SU-DHL-6 (cell line): Measurements from ENCODE around the gene DNAJC15.

Source experiments
- H2AFZ ChIP-seq: fragments of 200-600 bp; sonication (generic); 2 replicates; pipeline ENCODE4 v1.6.1; 2014; ENCODE audit warnings: low read depth, mild to moderate bottlenecking, moderate library complexity, mixed read lengths, antibody characterized with exemption, low read length; ENCODE audit not compliant: severe bottlenecking
- H3F3A ChIP-seq: fragments of 200-600 bp; shearing (Covaris generic); 2 replicates; pipeline ENCODE4 v1.6.0; 2016; ENCODE audit warnings: antibody characterized with exemption, mild to moderate bottlenecking; ENCODE audit not compliant: insufficient read depth
- H3K27ac ChIP-seq: fragments of 200-600 bp; sonication (generic); 2 replicates; pipeline ENCODE4 v1.5.1; 2016; ENCODE audit warnings: low read depth, mild to moderate bottlenecking, low read length, moderate library complexity, mixed read lengths
- H3K27me3 ChIP-seq: fragments of 200-600 bp; sonication (generic), shearing (Covaris generic); 2 replicates; pipeline ENCODE4 v1.6.0; 2014; ENCODE audit warnings: mild to moderate bottlenecking, low read length
- H3K36me3 ChIP-seq: fragments of 200-600 bp; sonication (generic); 2 replicates; pipeline ENCODE4 v1.6.1; 2014; ENCODE audit warnings: mild to moderate bottlenecking, low read length, mixed read lengths
- H3K4me2 ChIP-seq: fragments of 300-600, 200-600 bp; shearing (Covaris generic), sonication (generic); 2 replicates; pipeline ENCODE4 v1.6.0; 2014; ENCODE audit warnings: low read length, low read depth, mild to moderate bottlenecking; ENCODE audit not compliant: poor library complexity, severe bottlenecking
- H3K4me3 ChIP-seq: fragments of 200-600 bp; sonication (generic); 2 replicates; pipeline ENCODE4 v1.5.1; 2014; ENCODE audit warnings: antibody characterized with exemption, low read length, mild to moderate bottlenecking, mixed read lengths; ENCODE audit not compliant: insufficient read depth, poor library complexity, severe bottlenecking
- H3K79me2 ChIP-seq: fragments of 200-600 bp; sonication (generic); 2 replicates; pipeline ENCODE4 v1.6.1; 2014; ENCODE audit warnings: mild to moderate bottlenecking, low read length, moderate library complexity; ENCODE audit not compliant: insufficient read depth
- H3K9ac ChIP-seq: fragments of 200-600 bp; sonication (generic); 2 replicates; pipeline ENCODE4 v1.7.0; 2014; ENCODE audit warnings: mild to moderate bottlenecking, low read length
- H3K9me2 ChIP-seq: fragments of 200-600 bp; sonication (generic); replicated peaks from 2 replicates; pipeline ENCODE4 v1.6.1; 2014; ENCODE audit warnings: low read length; ENCODE audit not compliant: insufficient read depth
- H3K9me3 ChIP-seq: fragments of 200-600 bp; sonication (generic); 2 replicates; pipeline ENCODE4 v1.6.1; 2014; ENCODE audit warnings: low read length, mixed read lengths; ENCODE audit not compliant: insufficient read depth
- H4K20me1 ChIP-seq: fragments of 200-600 bp; sonication (generic); 2 replicates; pipeline ENCODE4 v1.6.1; 2014; ENCODE audit warnings: low read depth, mild to moderate bottlenecking, antibody characterized with exemption, low read length, moderate library complexity, mixed read lengths
- EZH2phosphoT487 ChIP-seq: fragments of 200-600 bp; sonication (generic), shearing (Covaris generic); conservative IDR thresholded peaks from 2 replicates; pipeline ENCODE4 v1.6.1; 2018; ENCODE audit warnings: mild to moderate bottlenecking, antibody characterized with exemption, low read length, moderate library complexity, mixed read lengths
- TF ChIP-seq, protein P1 (sequence below): fragments of 200-600 bp; sonication (generic); IDR thresholded peaks from one replicate; pipeline ENCODE4 v1.5.1; 2017; ENCODE audit warnings: antibody characterized with exemption, mild to moderate bottlenecking, low read length, moderate library complexity; ENCODE audit not compliant: insufficient read depth, poor library complexity, severe bottlenecking

DNAJC15 gene

GRCh38 chr13:43030548-43030947, 7.2 kb downstream of the DNAJC15 start:
- no peak for TF ChIP-seq EZH2phosphoT487
- no peaks in the 10 kb centered on the region for H3K27me3 ChIP-seq
- no peak overlapping the region for H3K9ac ChIP-seq
- H3K9me2 ChIP-seq, result no peaks in the 10 kb centered on the region
- no peaks in the 10 kb centered on the region for H3K36me3 ChIP-seq
- H3K9me3 ChIP-seq, result no peaks in the 10 kb centered on the region
- no peak overlapping the region for H3K4me3 ChIP-seq
- no peaks in the 10 kb centered on the region for H3F3A ChIP-seq
- H2AFZ ChIP-seq, result no peak overlapping the region
- no peaks in the 10 kb centered on the region for H4K20me1 ChIP-seq
- H3K79me2 ChIP-seq, result no peaks in the 10 kb centered on the region
- H3K4me2 ChIP-seq, result no peak overlapping the region
- no peak overlapping the region for H3K27ac ChIP-seq

GRCh38 chr13:43031881-43032280, 8.5 kb downstream of the DNAJC15 start:
- H4K20me1 ChIP-seq, result no peaks in the 10 kb centered on the region
- H3K4me2 ChIP-seq, result no peak overlapping the region
- no peak overlapping the region for H3K4me3 ChIP-seq
- no peaks in the 10 kb centered on the region for H3K36me3 ChIP-seq
- no peaks in the 10 kb centered on the region for H3K27me3 ChIP-seq
- no peaks in the 10 kb centered on the region for H3K9me3 ChIP-seq
- H3K79me2 ChIP-seq, result no peaks in the 10 kb centered on the region
- H3K9ac ChIP-seq, result no peak overlapping the region
- no peak overlapping the region for H2AFZ ChIP-seq
- H3F3A ChIP-seq, result no peaks in the 10 kb centered on the region
- no peak overlapping the region for H3K27ac ChIP-seq
- H3K9me2 ChIP-seq, result no peaks in the 10 kb centered on the region
- TF ChIP-seq EZH2phosphoT487, result no peak
- TF ChIP-seq, protein P1, sequence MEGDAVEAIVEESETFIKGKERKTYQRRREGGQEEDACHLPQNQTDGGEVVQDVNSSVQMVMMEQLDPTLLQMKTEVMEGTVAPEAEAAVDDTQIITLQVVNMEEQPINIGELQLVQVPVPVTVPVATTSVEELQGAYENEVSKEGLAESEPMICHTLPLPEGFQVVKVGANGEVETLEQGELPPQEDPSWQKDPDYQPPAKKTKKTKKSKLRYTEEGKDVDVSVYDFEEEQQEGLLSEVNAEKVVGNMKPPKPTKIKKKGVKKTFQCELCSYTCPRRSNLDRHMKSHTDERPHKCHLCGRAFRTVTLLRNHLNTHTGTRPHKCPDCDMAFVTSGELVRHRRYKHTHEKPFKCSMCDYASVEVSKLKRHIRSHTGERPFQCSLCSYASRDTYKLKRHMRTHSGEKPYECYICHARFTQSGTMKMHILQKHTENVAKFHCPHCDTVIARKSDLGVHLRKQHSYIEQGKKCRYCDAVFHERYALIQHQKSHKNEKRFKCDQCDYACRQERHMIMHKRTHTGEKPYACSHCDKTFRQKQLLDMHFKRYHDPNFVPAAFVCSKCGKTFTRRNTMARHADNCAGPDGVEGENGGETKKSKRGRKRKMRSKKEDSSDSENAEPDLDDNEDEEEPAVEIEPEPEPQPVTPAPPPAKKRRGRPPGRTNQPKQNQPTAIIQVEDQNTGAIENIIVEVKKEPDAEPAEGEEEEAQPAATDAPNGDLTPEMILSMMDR, result no peak

- no peaks in the 10 kb centered on the region for H3F3A ChIP-seq
- H3K9me2 ChIP-seq, result no peaks in the 10 kb centered on the region
- H4K20me1 ChIP-seq, result no peaks in the 10 kb centered on the region
- H3K27me3 ChIP-seq, result no peaks in the 10 kb centered on the region
- no peak overlapping the region for H3K9ac ChIP-seq
- H3K36me3 ChIP-seq, result no peaks in the 10 kb centered on the region
- no peak overlapping the region for H3K4me2 ChIP-seq
- TF ChIP-seq EZH2phosphoT487, result no peak
- TF ChIP-seq, protein P1, result no peak
- H3K27ac ChIP-seq, result no peak overlapping the region
- H3K79me2 ChIP-seq, result no peaks in the 10 kb centered on the region
- H2AFZ ChIP-seq, result no peak overlapping the region
- no peak overlapping the region for H3K4me3 ChIP-seq
- H3K9me3 ChIP-seq, result no peaks in the 10 kb centered on the region
These were observed 9.7 kb downstream of the DNAJC15 start for GRCh38 chr13:43033038-43033437.

DNA sequence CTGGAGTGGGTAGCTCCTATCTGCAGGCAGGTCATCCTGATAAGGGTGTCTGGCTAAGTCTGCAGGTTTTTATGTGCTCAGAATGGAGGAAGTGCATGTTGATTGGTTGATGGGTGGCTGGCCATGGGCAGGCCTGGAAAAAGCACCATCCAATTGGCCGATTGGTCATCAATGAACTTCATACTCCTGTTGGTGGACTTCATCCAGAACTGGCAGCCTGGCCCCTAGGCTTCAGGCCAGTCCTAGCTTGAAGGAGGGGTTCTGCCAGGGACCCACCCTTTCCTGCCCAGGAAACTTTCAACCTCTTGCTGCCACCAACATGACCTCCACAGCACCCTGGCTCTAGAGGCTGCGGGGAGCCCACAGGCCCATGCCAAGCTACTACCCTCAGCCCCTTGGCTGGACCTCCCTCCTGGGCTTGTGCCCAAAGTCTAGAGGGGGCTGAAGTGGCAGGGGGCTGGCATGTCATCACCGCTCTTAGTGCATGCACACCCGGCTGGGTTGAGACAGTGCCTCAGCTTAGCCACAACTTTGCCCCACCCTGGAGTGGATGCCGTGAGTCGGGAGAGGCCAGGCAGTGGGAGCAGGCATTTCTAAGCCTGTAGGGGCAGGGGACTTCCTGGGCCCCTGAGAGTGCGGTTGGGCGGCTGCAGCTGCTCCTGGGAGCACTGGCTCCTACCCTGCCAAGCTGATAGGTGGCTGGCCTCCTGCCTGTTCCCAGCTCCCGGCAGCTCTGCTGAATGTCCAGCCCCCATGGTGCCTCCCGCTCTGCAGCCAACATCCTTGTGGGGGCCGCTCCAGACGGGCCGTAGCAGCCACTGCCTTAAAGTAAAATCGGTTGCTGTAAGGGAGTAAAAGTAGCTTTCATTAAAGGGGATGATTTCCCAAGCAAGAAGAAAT, 13.2 kb downstream of the DNAJC15 start:
- no peaks in the 10 kb centered on the region for H3F3A ChIP-seq
- no peak overlapping the region for H3K4me3 ChIP-seq
- no peaks in the 10 kb centered on the region for H4K20me1 ChIP-seq
- no peaks in the 10 kb centered on the region for H3K36me3 ChIP-seq
- no peaks in the 10 kb centered on the region for H3K9me3 ChIP-seq
- H3K27me3 ChIP-seq, result no peaks in the 10 kb centered on the region
- H2AFZ ChIP-seq, result no peak overlapping the region
- H3K4me2 ChIP-seq, result no peak overlapping the region
- no peak overlapping the region for H3K9ac ChIP-seq
- no peaks in the 10 kb centered on the region for H3K79me2 ChIP-seq
- TF ChIP-seq, protein P1, result no peak
- no peak for TF ChIP-seq EZH2phosphoT487
- no peak overlapping the region for H3K27ac ChIP-seq
- no peaks in the 10 kb centered on the region for H3K9me2 ChIP-seq
